Forelimb muscle (tissue), 1 donor: ENCODE results near the gene NEK9. TPM values are rescaled to one million over a fixed set of nuclear protein-coding genes. Genes with fewer than 3 reads are reported as not detected.

Experiments
- DNase-seq: peaks from one replicate; pipeline ENCODE4 v3.0.0-alpha.2; 2013; ENCODE audit warnings: low read depth
- polyA plus RNA-seq: library from polyadenylated mRNA; unstranded; fragments of 120-200 nt; gene quantifications from one replicate; pipeline ENCODE4 v1.2.1, GENCODE V29; 2013; ENCODE audit not compliant: insufficient read length

NEK9 gene
- polyA plus RNA-seq, 1 donor = 82.6 TPM

DNA sequence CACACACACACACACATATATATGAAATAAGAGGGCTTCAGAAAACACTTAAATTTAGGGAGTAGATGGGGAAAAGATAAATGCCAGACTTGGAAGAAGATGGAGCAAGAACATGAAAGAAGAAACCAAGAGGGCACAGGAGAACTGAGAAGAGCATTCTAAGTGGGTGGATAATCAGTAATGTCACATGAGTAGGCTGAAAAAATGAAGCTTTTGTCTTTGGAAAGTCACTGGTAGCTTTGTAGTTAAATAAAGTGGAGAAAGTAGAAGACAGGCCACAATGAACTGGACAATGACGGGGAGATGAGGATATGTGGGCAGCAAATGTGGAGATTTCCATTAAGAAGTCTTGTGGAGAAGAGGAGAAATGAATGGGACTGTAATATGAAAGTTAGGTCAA lies 59.6 kb downstream of the NEK9 start:
- DNase-seq = no peak

DNA sequence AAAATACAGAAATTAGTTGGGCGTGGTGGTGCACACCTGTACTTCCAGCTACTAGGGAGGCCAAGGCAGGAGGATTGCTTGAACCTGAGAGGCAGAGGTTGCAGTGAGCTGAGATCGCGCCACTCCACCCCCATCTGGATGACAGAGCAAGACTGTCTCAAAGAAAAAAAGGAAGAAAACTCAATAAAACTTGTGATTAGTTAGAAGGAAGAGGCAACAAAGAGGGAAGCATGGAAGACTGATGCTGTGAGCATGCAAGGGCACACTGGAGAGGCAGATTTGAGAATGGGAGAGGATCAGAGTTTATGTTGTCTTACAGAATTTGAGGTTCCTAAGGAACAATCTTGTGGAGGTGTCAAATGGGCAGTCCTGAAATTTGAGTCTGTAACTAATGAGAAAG lies 60.2 kb downstream of the NEK9 start:
- no peak for DNase-seq

DNA sequence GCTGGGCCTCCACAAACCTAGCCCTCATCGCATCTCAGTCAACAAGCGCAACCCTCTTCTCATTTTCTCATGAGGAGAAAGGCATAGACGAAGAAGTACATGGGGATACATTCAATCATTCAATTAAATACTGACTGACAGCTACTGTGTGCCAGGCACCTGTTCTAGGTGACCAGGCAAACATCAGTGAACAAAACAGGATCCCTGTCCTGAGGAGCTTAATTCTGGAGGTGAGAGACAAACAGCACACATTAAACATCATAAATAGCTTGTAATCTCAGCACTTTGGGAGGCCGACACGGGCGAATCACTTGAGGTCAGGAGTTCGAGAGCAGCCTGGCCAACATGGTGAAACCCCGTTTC lies 62.7 kb downstream of the NEK9 start:
- DNase-seq = no peak

DNA sequence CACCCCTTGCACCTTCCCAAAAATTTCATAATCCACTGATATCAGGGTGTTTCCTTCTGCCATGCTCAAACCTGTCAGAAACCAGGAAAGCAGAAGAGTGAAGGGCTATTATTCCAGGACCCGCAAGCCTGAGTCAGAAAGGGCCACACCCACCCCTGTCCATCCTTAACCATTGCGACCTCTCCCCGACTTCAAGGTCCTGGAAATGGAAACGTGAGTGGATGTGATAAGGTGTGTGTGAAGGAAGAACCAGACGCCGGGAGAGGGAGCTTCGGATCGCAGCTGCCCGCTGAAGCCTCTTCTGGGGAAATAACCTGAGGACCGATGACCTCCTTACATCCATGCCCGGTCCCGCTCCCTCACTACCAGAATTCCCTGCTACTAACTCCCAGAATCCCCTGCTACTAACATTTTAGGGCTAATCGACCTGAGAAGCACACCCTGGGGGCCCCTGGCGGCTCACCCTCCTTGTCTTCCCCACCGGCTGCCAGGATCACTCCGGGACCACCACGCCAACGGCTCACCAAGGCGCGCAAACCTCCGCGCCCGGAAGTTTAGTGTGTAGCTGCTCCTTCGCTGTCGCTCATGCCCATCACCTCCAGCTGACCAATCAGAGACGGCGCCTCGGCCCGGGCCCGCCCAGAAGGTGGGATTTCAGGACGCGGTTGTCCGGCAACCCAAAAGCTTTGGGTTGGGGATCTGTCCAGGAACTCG lies 63.2 kb downstream of the NEK9 start, which contains the start of gene ACYP1:
ACYP1 (minus strand) TSS at position 534 of the 714 bp plus-strand sequence; CDS start at position 63, 471 bp downstream.
- peak; percentile 61 for DNase-seq

DNA sequence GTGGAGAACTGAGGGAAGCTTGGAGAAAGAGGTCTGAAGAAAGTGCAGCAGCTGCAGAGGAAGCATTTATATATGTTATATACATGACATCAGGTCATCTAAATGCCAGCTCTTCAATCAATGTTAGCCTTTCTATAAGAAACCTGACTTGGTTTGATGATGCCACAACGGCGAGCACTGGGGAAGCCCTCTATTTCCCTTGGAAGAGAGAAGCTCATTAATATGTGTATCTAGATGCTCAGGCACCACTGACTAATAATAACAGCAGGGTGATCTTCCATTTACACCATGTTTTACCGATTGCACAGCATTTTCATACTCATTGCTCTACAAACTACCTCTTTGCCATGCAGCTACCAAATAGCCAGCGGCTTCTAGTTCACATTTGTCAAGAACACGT lies 63.8 kb downstream of the NEK9 start:
- no peak for DNase-seq

DNA sequence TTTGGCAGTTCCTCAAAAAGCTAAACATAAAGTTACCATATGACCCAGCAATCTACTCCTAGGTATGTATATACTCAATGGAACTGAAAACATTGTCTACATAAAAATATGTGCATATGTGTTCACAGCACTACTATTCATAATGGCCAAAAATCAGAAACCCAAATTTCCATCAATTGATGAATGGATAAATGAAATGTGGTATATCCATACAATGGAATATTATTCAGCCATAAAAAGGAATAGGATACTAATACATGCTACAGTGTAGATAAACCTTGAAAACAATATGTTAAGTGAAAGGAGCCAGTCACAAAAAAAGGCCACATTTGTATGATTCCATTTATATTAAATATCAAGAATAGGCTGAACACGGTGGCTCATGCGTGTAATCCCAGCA lies 66.4 kb downstream of the NEK9 start:
- no peak for DNase-seq

DNA sequence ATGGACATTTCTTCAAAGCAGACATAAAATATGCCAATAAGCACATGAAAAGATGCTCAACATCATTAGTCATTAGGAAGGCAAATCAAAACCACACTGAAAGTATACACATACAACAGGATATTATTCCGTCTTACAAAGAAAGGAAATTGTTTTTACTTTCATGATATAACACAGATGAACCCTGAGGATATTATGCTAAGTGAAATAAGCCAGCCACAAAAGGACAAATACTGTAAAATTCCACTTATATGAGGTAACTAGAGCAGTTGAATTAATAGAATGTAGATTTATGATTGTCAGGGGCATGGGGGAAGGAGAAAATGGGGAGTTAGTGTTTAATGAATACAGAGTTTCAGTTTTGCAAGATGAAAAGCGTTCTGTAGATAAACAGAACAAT lies 67.2 kb downstream of the NEK9 start:
- DNase-seq = no peak

DNA sequence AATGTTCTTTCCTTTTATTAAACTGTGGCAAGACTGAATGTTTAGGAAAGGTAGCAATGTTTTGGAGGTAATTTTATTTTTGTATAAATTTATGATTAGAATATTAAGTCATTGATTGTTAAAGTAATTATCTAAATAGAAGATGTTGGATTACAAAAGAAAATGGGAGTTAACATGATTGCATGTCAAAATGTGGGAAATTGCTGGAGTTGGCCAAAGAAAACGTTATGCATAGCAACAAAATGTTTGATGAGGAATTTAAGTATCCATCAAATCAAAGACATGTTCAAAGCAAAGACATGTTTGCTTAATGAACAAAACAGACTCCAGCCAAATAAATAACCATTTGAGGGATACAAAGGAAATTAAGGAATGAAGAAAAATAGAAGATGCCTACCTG lies 72.4 kb downstream of the NEK9 start:
- no peak for DNase-seq

DNA sequence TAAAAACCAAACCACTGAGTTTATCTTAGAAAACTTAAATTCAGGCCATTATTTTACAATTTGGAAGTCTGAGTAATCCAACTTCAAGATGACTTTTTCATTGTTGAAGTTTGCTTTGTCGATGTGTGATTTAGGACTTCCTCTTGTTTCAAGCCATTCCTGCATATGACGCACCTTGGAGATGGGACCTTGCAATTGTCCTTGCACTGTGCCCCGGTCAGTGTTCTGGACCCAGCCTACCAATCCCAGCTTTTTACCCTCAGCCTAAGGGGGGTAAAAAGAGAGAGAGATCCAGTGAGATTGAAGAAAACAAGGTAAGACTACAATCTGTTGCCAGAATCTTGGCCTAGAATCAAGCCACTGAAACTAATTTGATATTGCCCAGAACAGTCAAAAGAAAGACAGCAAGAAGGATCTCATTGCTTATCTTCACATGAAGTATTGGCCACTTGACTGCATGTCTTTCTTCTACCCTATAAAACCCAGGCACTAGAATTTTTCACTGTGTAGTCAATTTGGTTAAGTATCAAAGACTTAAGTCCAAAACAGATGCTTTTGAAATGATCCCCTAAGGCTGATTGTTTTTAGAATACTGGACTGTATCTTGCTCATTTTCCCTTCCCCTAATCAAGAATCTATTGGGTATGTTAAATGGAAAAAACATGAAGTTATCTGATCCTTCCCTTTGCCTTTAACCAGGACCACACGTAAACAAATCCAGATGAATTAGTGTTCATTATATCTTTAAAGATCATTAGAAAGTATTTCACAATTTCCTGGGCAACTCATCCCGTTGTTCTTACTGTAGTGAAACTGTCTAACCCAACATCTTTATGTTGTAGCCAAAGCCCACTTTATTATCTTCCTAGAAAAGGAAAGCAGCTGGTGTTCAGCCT lies 73.2 kb downstream of the NEK9 start:
- no peak for DNase-seq

DNA sequence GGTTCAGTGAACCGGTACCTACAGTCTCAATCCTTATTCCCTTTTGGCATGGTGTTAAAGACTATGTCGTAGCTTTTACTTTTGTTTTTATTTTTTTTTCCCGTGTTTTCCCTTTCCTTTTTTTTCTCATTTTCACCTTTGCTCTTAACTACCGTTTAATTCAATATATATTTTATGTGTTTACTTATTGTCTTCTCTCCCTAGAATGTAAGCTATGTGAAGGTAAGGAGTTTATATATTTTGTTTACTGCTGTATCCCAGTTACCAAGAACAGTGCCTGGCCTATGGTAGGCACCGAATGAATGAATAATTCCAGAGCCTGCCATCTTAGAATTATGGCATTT lies 75.3 kb downstream of the NEK9 start:
- DNase-seq = no peak

DNA sequence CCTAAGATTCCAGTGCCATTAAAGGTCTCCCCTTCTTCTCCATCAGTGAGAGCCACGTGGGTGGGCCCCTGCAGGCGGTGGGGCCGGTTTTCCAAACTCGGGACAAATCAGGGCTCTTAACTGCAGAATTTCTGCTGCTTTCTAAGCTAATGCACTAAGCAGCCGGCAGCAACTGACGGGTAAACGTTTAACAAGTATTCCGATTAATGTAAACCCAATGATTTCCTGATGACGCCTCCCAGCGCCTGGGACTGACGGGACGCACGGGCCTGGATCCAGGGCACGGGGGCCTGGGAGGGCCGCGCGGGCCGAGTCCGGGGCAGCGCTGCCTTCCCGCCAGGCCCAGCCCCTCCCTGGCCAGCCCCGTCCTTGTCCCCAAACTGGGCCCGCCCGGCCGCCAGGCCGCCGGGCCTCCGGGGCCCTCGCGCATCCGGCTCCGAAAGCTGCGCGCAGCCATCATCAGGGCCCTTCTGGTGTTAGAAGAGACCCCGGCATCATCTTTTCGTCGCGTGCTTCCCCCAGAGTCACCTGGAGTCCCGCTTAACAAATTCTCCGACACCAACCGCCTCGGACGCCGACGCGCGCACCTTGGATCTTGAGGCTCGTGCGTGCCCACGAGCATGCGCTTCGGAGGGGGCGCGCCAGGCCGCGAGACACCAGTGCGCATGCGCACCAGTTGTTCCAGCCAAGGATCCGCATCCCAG lies 75.8 kb downstream of the NEK9 start, which contains the start of gene MLH3:
MLH3 (minus strand) TSS at position 616 of the 704 bp plus-strand sequence. CDS start 1,812 bp downstream, outside the sequence.
- no peak for DNase-seq

DNA sequence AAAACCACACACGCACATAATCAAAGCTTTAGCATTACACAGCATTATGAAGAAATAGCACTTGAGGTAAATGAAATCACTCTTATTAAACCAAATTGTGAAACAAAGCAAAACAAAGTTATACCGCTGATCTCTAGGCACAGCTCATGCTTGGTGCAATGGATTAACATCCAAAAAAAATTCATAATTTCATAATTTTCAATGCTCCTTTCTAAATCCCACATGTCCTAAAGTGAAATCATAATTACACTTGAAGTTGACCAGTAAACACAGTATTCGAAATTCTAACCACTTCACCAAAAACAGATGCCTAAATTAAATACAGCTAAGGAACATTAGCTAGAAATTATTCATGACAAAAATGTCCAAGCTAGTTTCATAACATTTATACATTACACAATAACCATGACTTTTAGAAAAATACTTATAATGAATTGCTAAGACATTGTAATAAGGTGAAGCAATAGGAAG lies 77.1 kb downstream of the NEK9 start:
- no peak for DNase-seq

DNA sequence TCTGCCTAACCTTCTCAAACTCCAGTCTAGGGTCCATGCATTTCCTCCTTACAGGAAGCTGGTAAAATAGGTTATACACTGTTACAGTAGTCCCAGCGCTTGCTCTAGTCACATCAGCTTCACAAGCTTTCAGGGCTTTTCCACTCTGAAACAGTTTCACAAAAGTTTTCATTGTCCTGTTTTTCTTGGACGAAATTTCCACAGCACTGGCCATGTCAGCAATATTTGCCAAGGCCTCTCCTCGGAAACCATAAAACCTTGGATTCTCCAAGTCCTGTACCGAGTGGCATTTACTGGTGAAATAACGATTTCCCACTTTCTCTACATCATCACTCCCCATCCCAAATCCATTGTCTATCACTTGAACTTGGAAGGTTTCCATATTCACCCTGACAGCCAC lies 77.7 kb downstream of the NEK9 start:
- no peak for DNase-seq

DNA sequence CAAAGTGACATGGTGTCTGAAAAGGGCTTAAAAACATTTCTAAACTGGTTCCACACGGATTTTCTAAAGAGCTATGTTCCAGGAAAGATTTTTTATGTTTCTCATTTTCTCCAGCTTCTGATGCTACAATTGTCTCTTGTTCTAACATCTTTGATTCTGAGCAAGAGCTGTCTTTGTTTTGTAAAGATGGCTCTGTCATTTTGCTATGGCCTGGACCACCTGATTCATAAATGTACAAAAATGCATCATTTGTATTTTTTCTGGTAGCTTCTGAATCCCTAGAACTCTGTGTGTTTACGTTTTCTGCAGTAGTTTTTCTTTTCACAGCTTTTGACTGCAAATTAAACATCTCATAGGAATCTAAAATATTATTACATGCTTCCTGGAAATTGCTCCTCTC lies 78.7 kb downstream of the NEK9 start:
- no peak for DNase-seq

DNA sequence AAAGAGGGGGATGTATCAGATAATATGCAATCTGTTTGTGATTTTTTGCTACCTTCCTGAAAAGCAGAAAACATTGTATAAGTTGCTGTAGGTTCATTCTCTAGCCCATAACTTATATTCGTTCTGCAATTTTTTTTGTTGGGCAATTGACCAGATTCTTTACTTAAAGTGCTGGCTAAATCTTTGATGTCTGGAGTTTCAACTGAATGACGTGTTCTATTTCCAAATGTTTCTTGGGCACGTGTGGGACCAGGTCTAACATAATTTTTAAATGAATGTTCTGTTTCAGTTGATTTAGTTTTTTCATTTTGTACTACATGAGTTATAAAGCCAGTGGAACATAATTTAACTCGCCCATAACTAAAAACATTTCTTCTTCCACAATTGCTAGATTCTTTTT lies 79.3 kb downstream of the NEK9 start:
- no peak for DNase-seq

DNA sequence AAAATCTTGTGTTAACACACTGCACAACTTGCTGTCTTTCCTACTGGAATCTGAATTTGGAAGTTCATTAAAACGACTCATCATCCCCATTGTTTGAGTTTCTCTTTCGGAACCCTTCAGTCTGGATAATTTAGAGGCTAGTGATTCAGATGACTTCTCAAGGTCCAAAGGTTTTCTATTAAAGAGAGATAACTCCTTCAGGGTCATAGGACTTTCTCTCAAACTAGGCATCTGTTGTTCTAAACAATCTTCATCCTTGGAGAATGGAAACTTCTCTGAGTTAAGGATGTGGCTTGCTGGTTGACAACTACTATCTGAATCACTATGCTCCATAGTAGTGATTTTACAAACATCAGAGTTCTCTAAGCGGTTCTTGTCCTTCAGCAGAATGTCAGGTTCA lies 79.9 kb downstream of the NEK9 start:
- DNase-seq = no peak

DNA sequence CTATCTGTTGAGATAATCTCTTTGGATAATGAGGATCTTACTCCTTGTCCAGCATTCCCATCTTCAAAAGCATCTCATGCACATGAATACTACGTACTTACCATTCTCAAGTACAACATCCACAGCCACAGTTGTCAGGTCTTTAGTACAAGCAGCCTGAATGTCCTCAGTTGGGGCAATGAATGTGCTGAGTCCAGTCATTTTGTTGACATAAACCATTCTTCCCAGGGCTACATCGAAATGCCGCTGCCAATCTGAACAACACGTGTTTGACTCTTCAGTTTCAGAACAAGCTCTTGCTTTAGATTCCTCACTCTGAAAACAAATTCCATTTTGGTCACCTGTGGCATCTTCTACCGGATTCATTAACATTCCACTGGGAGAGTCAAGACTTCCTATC lies 80.6 kb downstream of the NEK9 start:
- no peak for DNase-seq

DNA sequence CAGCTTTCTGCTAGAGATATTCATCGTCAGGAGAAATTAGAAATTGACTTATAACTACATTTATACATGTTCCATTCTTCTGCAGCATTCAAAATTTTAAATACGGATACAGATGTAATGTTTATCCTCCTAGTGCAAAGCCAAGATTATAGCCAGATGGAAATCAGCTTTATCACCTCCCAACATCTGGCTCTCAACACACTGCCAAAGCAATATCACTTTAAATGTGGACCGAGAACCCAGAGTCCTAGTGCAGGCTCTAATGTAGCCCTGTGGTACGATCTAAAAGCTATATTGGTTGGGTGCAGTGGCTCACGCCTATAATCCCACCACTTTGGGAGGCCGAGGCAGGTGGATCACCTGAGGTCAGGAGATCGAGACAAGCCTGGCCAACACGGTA lies 82.1 kb downstream of the NEK9 start:
- no peak for DNase-seq

DNA sequence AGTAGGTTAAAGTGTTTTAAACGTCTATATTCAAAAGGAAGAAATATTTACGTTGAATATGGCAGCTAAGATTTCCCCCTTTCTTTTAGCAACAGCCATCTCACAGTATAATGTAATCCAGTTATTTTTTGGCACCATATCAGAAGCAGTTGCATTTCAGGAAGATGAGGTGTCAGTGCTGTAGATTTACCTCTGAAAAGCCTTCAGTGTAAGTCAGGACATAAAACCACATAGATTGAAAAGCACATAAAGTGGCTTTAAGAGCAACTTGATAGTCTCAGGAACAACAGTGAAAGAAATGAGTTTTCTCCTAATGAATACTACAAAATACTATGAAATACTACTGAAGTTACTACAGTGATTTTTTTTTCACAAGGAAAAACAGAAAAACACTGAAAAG lies 82.5 kb downstream of the NEK9 start:
- no peak for DNase-seq

DNA sequence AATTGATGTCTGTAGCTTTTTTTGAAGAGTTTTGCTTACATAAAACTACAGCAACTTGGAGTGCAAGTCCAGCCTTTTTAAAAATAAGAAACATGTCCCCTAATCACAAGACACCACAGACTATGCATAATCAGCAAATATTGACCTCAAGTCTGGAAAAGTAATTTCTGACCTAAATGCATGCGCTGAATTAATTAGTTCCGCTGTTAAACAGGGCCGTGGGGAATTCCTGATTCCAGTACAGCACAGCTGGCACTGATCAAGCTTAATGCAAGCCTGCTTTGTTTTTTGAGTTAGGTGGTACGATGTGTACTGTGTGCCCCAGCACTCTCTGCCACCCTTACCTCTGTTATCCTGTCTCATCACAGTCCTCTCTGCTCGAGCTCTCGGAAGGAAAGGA lies 84.8 kb downstream of the NEK9 start:
- DNase-seq = no peak

DNA sequence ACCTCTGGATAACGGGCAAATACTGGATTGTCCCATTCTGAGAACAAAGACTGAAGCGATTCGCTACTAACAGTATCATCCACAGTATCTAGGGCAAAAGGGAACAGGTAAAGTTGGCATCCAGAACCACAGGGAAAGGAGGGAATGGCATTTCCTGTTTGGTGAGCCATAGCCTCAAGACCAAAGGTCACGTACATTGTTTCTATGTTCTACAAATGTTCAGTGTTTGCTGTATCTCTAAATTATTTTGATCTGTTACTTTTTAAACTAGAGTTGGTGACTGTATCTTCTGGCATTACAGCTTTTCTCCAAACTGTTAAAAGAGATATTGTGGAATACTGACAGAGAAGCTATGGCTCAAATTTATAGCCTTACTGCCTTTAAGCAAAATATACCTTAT lies 85.2 kb downstream of the NEK9 start:
- no peak for DNase-seq

DNA sequence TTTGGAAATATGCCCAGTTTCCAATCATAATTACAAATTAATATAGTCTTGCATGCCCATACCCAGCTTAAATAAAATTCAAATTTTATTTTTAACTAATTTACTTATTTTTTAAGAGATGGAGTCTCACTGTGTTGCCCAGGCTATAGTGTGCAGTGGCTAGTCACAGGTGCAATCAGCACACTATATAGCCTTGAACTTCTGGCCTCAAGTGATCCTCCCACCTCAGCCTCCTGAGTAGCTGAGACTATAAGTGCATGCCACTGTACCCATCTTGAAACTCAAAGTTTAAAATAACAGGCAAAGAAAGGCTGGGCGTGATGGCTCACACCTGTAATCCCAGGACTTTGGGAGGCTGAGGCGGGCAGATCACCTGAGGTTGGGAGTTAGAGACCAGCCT lies 85.9 kb downstream of the NEK9 start:
- DNase-seq = no peak
